Gastroesophageal sphincter (tissue), 3 donors: Measurements from ENCODE around the gene VIPR2.

Experiments used
- EP300 ChIP-seq: sonication (generic); formaldehyde crosslinking; IDR thresholded peaks from one replicate; pipeline ENCODE4 v1.6.1; 2017; ENCODE audit warnings: antibody characterized with exemption, mild to moderate bottlenecking
- POLR2A ChIP-seq, 2 donors: fragments of 450-650 bp; IDR thresholded peaks; one replicate each; pipeline ENCODE4 v1.6.1; 2017; ENCODE audit warnings: antibody characterized with exemption in 2 of 2, mild to moderate bottlenecking in 2 of 2, moderate library complexity in 1 of 2
- TF ChIP-seq, protein P1 (sequence below), 4 experiments: fragments of 200-600 bp in 2 of 4; fragments of 450-650 bp in 2 of 4; sonication (generic) in 1 of 4; IDR thresholded peaks; one replicate each; pipeline ENCODE4 v1.5.1; 2017 to 2019; ENCODE audit warnings: antibody characterized with exemption in 4 of 4, mild to moderate bottlenecking in 2 of 4, moderate library complexity in 2 of 4

DNA sequence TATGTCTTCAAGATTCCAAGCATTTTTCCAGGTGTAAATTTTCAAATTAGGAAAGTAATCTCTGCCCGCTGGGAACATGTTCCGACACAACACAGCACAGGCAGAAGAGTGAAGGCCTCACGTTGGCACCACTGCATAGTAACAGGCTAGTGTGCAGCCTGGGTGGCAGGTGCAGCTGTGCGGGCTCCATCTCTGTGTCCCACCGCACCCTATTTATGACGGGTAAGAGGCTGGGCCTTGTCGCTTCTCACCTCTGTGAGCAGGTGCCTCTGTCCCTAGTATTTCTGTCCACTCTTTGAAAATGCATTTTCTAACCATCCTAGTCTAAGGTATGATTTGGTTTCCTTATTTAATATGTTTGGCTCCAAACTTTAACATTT is 24.1 kb downstream of the VIPR2 start:
- TF ChIP-seq POLR2A (IDR thresholded peaks at IDR 0.05) = no peak
- TF ChIP-seq, protein P1, sequence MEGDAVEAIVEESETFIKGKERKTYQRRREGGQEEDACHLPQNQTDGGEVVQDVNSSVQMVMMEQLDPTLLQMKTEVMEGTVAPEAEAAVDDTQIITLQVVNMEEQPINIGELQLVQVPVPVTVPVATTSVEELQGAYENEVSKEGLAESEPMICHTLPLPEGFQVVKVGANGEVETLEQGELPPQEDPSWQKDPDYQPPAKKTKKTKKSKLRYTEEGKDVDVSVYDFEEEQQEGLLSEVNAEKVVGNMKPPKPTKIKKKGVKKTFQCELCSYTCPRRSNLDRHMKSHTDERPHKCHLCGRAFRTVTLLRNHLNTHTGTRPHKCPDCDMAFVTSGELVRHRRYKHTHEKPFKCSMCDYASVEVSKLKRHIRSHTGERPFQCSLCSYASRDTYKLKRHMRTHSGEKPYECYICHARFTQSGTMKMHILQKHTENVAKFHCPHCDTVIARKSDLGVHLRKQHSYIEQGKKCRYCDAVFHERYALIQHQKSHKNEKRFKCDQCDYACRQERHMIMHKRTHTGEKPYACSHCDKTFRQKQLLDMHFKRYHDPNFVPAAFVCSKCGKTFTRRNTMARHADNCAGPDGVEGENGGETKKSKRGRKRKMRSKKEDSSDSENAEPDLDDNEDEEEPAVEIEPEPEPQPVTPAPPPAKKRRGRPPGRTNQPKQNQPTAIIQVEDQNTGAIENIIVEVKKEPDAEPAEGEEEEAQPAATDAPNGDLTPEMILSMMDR (IDR thresholded peaks at IDR 0.05) = no peak
- TF ChIP-seq EP300 = no peak
